Stimulated activated CD4-positive, alpha-beta T cell treated with anti-CD3 and anti-CD28 coated beads, Interleukin-1b, Interleukin-23, amount 100 ng/mL, for 4 hours (primary cell): ENCODE results near the gene BASP1.
"Not testable (repeated sequence)": the region's sequence is repeated elsewhere in the genome, so short reads cannot be mapped to it uniquely, and the experiment has no call there.

Experiments
- DNase-seq, 2 donors: peaks; one replicate each; pipeline ENCODE4 v3.0.0-alpha.2; 2020; ENCODE audit warnings: low read depth in 2 of 2

The BASP1 gene

DNA sequence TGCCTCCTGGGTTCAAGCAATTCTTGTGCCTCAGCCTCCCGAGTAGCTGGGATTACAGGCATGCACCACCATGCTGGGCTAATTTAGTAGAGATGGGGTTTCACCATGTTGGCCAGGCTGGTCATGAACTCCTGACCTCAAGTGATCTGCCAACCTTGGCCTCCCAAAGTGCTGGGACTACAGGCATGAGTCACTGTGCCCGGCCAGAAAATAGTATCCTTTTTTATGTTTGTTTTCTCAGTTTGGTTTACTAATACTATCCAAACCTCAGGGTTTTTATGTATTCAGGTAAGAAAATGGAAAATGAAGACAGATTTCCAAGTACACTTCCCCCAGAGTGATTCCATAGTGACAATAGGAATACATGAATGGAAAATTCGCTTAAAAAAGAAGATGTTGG, 101.7 kb downstream of the BASP1 start:
- DNase-seq, result not testable (repeated sequence)

DNA sequence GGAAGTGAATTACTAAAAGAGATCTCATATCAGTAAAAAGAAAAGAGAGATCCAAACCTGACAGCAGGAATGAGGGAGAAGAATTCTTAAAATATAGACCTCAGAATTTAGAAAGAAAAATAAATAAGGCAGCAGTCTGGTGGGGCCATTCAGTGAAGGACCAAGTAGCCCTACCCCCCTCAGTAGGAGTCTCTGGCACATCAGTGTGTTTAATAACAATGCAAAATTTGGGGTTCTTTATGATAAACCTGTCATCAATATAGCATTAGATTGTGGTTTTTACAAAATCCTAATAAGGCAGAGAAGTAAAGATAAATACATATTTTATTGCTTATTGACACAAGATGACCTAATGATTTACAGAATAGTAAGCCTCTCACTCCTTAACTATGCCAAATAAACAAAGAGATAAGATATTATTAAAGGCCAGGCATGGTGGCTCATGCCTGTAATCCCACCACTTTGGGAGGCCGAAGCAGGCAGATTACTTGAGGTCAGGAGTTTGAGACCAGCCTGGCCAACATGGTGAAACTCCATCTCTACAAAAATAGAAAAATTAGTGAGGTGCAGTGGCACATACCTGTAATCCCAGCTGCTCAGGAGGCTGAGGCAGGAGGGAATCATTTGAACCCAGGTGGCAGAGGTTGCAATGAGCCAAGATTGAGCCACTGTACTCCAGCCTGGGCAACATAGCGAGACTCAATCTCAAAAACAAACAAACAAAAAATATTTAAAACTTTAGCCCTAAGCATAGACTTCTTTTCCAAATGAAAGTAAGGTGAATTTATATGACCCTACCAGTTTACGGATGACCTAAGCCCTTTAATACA, 108.6 kb downstream of the BASP1 start:
- no peak for DNase-seq
